Right lobe of liver (tissue), 4 donors: ENCODE results near the gene CALML5.

Experiments
- POLR2A ChIP-seq: fragments of 450-650 bp; IDR thresholded peaks from one replicate; pipeline ENCODE4 v1.6.1; 2017; ENCODE audit warnings: antibody characterized with exemption, mild to moderate bottlenecking
- TF ChIP-seq, protein P1 (sequence below), 4 donors: fragments of 200-600 bp in 3 of 4; fragments of 450-650 bp in 1 of 4; IDR thresholded peaks; one replicate each; pipeline versions ENCODE4 v1.5.1 to v1.8.0; 2016 to 2022; ENCODE audit warnings: antibody characterized with exemption in 4 of 4, mild to moderate bottlenecking in 2 of 4
- donor health status: DM: no; HTN: no; CAD: no.
- donor health status: DM: no; HTN: no; CAD: no.
- donor health status: DM: no; HTN: yes; CAD: no.

DNA sequence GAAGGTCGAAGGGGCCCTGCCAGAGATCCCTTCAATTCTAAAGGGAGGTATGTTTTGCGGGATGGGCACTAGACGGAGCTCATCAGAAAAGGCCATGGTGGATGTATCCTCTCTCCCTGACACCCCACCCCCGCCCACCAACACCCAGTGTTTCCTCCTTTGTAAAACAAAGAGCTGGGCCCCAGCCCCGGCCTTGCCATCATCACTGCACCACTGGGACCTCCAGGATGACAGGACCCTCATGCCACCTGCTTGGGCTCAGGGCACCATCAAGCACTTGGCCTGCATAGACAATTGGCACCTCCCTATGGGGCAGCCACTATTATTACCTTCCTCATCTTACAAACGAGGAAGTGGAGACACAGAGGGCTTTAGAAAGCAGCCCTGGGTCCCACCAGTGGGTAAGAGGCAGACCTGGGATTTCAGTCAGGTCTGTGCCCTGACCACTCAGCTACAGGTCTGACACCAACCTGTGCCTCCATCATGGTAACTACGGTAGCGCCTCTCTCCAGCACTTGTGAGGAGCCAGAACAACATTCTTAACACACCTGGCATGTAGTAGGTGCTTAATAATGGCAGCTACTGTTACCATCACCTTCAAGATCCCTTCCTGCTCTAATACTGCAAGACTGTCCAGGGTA is 27.4 kb upstream of the CALML5 start:
- TF ChIP-seq, protein P1, sequence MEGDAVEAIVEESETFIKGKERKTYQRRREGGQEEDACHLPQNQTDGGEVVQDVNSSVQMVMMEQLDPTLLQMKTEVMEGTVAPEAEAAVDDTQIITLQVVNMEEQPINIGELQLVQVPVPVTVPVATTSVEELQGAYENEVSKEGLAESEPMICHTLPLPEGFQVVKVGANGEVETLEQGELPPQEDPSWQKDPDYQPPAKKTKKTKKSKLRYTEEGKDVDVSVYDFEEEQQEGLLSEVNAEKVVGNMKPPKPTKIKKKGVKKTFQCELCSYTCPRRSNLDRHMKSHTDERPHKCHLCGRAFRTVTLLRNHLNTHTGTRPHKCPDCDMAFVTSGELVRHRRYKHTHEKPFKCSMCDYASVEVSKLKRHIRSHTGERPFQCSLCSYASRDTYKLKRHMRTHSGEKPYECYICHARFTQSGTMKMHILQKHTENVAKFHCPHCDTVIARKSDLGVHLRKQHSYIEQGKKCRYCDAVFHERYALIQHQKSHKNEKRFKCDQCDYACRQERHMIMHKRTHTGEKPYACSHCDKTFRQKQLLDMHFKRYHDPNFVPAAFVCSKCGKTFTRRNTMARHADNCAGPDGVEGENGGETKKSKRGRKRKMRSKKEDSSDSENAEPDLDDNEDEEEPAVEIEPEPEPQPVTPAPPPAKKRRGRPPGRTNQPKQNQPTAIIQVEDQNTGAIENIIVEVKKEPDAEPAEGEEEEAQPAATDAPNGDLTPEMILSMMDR (IDR thresholded peaks at IDR 0.05), result no peak
- no peak for TF ChIP-seq POLR2A
